Left renal pelvis (tissue), 4 donors: ENCODE data around the gene PDPN. TPM values are rescaled to one million over a fixed set of nuclear protein-coding genes. Genes with fewer than 3 reads are reported as not detected.

Source experiments
- DNase-seq, 4 donors: peaks; one replicate each; pipeline ENCODE4 v3.0.0-alpha.2; 2013; ENCODE audit warnings: low read depth in 4 of 4, low spot score in 3 of 4
- polyA plus RNA-seq, 4 donors: library from polyadenylated mRNA; unstranded; fragments of 120-200 nt; gene quantifications; one replicate each; pipeline ENCODE4 v1.2.1, GENCODE V29; 2013; ENCODE audit not compliant: insufficient read length in 4 of 4

Gene PDPN
- polyA plus RNA-seq, 4 donors: 15.1 to 99.8 (median 20.9) TPM

DNA sequence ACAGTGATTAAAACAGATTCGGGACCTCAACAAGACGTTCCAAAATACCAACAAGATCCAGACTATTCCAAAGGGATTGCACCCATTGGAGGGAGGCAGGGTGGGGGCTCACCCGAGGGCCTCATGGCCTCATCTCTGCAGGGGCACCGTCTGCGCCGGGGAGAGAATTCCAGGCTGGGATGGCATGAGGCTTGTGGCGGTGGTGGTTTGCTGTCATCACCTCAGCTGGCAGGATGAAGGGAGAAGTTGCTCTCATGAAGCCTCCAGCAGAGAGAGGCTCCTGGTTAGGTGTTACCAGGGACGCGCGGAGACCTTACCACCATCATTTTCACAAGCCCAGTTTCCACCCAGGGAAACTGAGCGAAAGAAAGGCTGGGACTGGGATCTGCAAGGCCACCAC lies 6.7 kb upstream of the PDPN start:
- DNase-seq: no peak

DNA sequence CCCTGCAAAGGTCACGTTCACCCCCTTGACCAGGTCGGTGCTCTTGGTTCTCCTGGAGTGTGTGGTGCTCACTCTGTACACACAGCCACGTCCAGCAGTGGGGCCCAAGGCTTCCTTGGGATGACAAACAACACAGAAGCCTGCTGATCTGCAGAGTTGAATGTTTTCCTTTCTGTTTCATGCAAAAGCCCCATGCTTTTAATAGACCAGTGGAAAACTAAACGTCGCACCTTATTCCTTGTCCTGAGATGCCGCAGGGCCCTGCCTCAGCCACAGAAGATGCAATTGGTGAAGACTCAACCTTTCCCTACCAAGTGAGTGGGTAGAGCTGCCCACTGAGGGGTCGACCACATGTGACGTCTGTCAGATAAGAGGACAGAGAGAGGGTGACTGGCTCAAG lies 5.8 kb upstream of the PDPN start:
- no peak for DNase-seq

DNA sequence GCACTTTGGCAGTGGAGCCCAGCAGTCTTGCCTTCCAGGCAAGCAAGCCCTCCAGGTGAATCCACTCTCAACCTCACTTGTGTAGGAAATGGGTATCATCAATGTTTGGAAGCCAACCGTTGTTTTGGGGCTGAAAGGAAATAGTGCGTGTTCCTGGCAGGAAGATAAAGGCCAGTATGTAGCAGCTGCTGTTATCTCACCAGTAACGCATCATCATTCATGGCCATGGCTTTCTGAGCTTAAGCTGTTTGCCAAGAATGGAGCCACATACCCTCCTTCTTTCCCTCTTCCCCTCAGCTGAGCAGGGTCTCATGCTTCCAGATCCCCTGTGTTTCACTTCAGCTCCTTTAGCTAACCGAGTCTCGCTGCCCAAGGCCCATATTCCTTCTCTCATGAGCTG lies 2.2 kb upstream of the PDPN start:
- DNase-seq: no peak

DNA sequence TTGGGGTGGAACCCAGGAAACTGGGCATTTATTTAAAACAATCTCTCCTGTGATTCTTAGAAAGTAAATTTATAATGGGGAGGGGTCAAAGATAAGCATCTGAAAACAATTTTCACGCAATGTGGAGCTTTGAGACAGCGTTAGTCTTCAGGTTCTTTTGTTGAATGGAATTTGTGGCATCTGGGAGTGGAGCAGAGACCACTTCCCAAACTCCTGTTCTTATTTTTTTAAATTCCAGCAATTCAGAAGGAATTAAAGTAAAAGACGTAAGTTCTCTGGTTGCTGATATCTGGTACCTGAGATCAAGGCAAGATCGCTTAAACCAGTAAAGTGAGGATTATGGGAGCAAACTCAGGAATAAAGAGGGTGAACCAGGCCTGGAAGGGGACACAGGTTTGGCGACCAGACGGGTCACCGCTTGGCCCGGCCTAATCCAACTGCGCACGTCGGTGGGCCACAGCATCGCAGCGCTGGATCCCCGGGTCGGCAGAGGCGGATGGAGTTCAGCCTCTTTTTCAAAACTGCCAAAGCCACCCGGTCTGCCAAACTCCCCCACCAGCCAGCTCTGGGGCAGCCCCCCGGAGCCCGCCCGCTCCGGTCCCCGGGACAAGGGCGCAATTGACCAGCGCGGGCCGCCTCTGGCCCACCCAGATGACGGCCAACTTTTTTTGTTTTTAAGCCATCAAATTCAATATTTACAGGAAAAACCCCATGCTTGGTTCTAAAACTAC lies 754 bp upstream of the PDPN start:
- no peak for DNase-seq

DNA sequence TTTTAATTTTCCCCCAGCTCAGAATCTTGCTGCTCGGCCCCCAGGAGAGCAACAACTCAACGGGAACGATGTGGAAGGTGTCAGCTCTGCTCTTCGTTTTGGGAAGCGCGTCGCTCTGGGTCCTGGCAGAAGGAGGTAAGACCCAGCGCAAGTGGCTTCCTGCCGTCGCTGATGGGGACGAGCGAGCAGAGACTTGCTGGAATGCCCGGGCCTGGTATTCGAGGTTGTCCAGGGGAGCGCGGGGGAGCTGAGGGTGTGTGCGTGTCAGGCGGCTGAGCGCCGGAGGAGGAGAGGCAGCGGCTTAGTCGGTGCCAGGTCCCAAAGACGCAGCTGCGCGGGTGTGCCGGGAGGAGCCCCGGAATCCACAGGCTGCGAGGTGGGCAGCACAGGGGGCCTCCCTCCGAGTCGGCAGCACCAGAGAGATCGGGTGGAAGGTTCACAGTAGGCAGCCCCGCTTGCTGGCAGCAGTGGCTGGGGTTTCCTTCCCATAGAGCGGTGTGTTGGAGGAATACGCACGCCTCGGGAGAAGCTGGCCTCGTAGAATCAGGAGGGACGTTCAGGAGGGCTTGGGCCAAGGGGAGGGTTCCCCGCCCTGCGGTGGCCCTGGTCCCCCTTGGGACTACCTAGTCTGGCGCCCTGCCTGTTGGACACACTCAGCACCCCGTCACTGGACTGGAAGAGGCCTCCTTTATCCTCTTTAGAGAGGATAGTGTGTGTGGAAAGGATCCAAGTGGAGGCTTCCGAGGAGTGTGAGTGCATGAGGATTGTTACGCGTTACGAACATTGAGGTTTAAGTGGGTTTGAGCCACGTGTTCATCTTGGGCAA lies 547 bp downstream of the PDPN start:
- DNase-seq: peak in 2 of 4 donors; percentile 35 to 50

DNA sequence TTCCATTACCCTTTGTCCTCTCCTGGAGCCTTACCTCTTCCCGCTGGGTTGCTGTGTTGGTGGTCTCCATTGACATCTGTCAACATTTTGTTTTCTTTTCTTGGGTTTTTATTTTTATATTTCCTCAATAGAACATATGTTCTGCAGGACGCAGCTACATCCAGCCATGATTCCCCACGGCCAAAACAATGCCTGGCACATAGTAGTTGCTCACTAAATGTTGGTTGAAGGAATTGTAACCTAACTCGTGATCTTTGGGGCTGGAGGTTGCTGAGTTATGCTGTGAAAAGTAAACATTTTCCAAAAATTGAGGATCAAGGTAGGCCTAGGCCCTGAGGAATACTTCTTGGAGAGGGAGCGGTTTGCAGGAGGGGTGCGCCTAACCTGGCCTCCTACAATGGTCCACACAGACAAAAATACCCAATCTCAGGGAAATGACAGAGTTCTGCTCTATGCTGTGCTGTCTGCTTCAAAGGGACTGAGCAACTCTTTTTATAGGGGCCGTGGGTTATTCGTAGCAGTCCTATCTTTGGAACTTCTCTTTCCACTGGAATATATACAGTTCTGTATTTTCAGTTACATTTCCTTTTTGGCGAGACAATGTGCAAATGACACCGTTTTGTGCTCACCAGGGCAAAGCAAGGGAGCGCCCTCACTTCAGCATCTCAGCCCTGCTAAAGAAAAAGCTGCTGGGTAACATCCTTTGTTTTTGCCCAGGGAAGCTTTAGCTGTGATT lies 1.4 kb downstream of the PDPN start:
- DNase-seq: no peak

DNA sequence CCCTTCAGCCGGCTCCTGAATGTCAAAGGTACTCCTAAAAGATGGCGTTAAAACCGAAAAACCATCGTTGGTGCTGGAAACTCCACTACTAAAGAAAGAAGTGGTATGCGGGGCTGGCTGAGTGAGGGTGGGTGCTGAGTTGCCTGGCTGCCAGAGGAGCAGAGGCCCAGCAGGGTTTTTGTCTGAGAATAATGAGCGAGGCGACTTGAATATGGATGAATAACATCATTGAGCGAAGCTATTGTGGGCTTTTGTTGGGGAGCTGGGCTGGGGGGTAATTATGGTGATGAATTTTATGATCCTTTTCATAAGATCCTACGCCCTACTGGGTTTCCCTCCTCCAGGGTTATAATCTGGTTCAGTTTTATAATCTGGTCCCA lies 2.0 kb downstream of the PDPN start:
- DNase-seq: no peak

DNA sequence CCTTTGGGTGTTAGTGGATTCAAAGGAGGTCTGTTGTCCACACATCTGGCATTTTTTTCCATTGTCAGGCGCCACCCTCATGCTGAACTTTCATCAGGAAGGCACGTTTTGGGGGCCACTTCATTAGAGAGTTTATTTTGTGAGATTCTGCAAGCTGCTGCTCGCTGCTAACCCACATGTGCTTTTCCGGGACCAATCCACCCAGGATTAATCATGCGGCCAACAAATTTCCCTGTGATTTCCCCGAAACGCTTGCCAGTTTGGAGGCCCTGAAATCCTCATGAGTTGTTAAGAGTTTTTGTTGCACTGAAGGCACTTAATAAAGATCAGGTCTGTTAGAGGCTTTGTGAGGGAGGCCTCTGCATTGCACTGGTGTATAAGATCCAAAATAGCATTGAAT lies 2.4 kb downstream of the PDPN start:
- DNase-seq: no peak

DNA sequence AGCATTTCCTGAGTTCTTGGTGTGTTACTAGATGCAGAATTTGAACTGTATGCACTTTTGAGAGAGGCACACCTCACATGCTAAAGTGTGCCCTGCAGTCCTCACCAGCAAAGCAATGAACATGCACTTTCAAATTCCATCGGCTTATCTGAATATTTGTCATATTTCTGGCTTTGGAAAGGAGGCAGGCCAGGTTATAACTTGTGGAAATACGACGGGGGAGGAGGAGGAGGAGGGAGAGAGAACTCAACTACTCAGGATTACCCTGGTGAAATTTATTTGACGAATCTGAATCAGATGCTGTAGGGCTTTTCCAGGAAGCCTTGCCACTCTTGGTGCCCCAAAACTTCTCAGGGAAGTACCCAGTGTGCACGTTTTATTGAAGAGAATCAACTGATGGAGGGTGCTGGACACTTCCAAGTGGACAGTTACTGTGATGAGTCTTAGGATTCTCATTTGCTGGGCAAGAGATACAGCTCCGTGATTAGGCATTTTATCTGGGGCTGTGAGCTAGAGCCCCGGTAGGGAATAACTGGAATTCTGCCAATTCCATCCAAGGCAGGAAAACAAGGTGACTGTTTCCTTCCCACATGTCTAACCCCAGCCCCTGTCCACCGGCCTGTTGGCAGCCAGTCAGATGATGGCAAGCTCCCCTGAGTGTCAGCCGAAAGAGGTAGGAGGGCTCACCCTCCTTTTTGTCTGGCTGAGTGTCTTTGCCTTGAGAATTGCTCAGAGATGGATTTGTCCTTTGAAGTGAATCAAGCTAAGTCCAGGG lies 3.8 kb downstream of the PDPN start:
- DNase-seq: no peak

DNA sequence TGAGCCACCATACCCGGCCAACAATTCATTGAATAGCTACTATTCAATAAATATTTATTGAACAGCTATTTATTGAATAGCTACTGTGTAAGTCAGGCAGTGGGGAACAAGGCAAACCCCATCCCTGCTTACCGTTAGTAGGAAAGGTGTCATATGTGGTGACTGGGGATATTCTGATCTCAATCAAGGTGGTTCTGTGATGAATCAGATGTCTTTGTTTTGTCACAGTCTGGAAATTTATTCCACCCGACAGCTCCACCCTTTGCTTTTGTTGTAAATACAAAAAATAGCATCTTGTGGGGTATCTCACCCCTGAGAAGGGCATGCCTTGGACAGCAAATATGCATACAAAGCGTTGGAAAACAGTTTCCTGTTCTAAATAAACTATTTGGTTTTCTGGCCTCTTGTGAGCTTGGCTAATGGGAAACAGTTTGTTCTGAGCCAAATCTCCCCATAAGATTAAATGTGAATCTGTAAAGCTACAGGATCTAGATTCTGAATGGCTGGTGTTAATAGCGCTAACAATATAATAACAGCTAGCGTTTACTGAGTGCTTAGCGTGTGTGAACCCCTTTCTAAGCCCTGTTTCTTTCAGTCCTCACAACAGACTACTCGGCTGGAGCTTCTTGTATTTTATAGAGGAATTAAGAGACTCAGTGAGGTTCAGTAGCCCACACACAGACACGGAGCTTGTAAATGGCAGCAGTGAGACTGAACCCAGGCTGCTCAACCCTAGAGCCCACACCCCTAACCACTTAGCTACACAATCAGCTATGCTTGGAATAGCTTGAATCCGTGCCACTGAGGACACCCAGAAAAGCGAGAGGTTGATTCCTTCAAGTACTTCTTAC lies 5.5 kb downstream of the PDPN start:
- DNase-seq: no peak

DNA sequence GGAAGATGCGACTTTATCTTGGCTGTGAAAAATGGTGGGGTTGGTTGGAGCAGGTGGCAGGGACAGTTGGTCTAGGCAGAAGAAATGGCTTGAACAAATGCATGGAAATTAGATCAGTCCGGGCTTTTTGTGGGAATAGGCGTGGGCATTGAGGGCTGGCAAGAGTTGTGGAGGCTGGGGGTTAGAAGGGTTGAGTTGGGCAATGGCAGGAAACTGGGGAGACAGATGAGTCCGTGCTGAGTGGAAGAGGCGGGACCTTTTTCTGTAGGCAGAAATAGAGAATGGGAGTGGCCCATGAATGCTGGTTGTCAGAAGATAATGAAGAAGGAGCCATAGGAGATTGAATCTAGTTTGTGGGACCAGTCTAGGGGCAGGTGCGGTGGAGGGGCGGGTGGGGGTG lies 6.9 kb downstream of the PDPN start:
- DNase-seq: no peak

DNA sequence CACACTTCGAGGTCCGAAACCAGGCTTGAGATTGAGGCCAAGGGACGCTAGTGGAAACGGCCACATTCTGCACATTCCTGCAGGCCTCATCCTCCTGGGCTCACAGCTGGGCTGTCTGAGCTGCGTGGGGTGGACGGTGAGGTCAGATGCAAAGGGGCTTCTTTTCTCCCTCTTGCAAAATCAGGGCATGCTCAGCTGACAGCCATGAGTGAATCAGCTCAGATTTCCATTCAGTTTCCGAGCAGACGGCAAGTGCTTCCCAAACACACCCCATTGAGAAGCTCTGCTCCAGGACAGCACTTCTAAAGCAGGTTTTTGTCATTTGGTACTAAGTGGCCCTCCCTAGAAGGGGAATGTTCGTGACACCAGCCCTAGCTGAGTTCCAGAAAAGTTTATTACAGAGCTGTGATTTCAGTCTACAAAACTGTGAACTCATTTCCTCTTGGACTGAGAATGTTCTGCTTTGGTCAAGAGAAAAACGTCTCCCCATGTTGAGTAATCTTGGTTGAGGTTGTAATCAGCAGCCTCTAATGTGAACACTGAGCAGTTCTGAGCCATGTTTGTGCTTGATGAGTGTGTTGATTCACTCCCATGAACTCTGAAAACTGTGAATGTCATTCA lies 10.0 kb downstream of the PDPN start:
- peak in 1 of 4 donors; percentile 14 for DNase-seq

DNA sequence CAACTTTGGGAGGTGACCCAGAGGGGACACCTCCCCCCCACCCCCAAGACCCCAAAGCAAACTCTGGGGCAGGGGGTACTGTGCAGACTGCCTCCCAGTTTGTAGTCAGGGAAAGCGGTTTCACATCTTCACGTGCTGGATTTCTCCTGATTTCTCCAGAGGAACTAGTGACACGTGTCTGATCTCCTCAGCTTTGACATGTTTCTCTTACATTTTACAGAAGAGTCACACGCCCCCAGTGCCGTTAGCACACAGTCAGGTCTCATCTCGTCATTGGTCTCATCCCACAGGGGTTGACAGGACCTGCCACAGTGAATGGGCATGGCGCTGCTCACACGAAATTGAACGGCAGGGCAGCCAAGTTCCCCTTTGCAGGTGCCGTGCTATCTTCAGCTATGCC lies 11.8 kb downstream of the PDPN start:
- DNase-seq: no peak

DNA sequence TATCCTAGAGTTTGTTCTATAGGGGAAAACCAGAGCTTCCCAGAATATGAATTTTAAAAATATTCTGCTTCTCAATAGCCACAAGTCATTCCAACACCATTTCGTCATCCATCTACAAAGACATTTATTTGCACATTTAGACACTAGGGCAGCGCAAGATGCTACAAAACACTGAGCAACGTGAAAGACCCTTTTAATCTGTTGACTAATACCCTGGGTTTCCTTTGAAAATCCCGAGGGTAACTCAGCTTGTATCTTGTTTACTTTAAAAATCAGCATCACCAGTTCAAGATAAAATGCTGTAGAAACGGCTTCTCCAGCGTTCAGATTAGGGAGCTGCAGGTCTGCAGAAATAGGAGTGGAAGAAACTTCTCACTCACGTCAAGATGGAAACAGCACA lies 13.5 kb downstream of the PDPN start:
- no peak for DNase-seq

DNA sequence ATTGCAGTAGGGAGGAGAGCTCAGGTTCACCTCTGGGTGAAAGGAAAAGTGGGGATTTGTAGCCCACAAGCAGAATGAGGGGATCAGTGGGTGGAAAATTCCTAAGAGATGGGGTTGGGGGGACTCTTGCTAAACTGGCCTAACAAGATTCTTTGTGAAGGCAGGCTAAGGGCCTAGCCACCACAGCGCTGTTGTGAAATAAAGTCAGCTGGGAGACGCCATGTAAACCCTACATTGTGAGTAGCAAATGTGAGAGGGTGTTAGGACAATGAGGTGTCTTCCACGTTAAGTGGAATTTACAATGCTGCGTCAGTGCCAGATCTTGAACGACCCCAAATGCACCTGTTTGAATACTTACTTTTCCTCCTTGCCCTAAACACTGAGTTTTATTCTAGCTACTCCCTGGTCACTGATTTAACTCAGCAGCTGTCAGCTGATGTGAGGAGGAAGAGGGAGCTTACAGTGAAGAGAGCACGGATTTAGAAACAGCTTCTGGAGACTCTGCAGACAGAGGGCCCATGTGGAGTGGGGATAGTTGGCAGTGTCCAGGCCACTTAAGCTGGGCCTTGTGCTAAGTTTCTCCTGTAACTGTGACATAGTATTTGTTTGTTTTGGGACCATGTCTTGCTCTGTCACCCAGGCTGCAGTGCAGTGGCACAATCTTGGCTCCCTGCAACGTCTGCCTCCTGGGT lies 17.3 kb downstream of the PDPN start:
- DNase-seq: no peak

DNA sequence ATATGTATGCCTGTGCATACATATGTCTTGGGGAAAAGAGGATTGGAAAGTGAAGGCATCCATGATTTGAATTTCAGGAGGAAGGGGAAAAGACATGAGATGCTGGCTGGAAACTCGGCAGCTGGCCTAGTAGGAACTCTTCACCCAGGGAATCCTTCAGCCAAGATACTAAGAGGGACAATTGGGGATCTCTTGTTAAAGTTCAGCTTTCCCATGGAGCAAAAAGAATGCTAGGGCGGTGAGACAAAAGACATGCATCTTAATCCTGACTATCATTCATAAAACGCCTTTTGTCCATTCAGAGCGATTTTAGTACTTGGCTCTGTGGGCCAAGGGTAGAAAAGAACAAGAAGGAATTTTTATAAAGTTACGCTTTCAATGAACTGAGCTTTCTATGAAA lies 20.5 kb downstream of the PDPN start:
- no peak for DNase-seq

DNA sequence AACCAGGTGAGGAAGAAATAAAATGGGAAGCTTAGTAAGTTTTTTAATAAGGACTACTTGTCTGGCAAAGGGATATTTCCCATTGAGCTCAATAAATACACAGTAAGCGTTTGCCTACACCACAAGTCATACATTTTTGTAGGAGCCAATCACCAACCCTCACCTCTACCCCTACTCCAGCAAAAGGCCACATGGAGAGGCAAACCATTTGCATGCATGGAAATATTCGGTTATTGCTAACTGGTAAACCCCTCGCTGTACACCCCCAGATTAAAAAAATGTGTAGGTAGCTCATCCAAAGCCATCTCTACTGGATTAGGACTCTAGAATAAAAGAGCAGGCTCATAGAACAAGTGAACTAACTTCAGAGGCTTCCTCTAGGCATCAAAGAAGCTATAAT lies 21.1 kb downstream of the PDPN start:
- no peak for DNase-seq

DNA sequence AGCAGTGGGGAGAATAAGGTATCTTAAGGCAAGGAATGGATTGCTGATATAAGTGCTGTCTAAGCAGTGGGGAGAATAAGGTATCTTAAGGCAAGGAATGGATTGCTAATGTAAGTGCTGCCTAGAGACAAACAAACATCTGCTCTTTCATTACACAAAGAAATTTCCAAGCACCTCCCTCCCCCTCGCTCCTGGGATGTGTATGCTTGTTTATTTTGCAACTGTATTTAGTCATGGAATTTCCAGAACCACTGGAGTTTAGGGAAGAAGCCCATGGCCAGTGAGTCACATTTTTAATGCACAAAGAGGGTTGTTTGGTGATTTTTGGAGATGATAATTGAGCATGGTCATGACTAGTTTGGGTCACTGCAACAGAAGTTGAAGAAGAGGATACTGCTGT lies 21.5 kb downstream of the PDPN start:
- no peak for DNase-seq

DNA sequence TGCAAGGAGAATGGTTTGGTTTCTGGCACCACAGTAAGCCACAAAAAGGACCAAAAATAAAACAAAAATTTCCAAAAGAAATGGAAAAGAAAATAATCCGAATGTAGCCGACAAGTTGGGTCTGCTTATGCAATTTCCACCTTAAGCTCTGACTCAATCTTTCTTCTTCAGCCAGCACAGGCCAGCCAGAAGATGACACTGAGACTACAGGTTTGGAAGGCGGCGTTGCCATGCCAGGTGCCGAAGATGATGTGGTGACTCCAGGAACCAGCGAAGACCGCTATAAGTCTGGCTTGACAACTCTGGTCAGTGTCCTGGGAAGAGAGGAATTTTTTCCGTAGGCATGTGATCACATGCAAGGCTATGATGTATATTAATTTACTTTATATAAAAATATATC lies 23.4 kb downstream of the PDPN start:
- no peak for DNase-seq
